Measurements from ENCODE around the gene GBP7.
A peak's percentile ranks its signal among the peaks of the same experiment; 100 is the strongest.
"Not testable (repeated sequence)": the region's sequence is repeated elsewhere in the genome, so short reads cannot be mapped to it uniquely, and the experiment has no call there.

GBP7 gene

GRCh38 chr1:89170170-89171066, 5.4 kb downstream of the GBP7 start:
- DNase-seq: no peak

GRCh38 chr1:89169166-89169565, 6.6 kb downstream of the GBP7 start:
- DNase-seq: no peak

GRCh38 chr1:89167590-89168230, 8.1 kb downstream of the GBP7 start:
- no peak for DNase-seq

- no peak for DNase-seq
Measured at GRCh38 chr1:89166705-89167104, 9.1 kb downstream of the GBP7 start.

- DNase-seq: no peak
Measured at GRCh38 chr1:89165811-89166210, 10.0 kb downstream of the GBP7 start.

GRCh38 chr1:89151047-89151446, 24.8 kb downstream of the GBP7 start:
- DNase-seq: no peak

GRCh38 chr1:89149976-89150375, 25.8 kb downstream of the GBP7 start:
- no peak for DNase-seq

- no peak for DNase-seq
Measured at GRCh38 chr1:89149229-89149628, 26.6 kb downstream of the GBP7 start.

- no peak for DNase-seq
Measured at GRCh38 chr1:89147678-89148658, 27.8 kb downstream of the GBP7 start.

- DNase-seq: no peak
Measured at GRCh38 chr1:89146721-89147120, 29.1 kb downstream of the GBP7 start.

- no peak for DNase-seq
Measured at GRCh38 chr1:89143484-89143883, 32.3 kb downstream of the GBP7 start.

GRCh38 chr1:89142160-89142559, 33.6 kb downstream of the GBP7 start:
- no peak for DNase-seq

GRCh38 chr1:89133747-89134146, 42.1 kb downstream of the GBP7 start:
- no peak for DNase-seq

GRCh38 chr1:89130716-89131115, 45.1 kb downstream of the GBP7 start:
- no peak for DNase-seq

- no peak for DNase-seq
Measured at GRCh38 chr1:89129911-89130310, 45.9 kb downstream of the GBP7 start.

- DNase-seq: not testable (repeated sequence)
Measured at GRCh38 chr1:89128003-89128458, 47.8 kb downstream of the GBP7 start.

- peak; percentile 56 to 72 (median 64) for DNase-seq
Measured at GRCh38 chr1:89126602-89127565, 48.9 kb downstream of the GBP7 start.

GRCh38 chr1:89125913-89126580, 49.8 kb downstream of the GBP7 start, which contains the start of gene GBP2:
Gene GBP2 (minus strand): TSS chr1:89126114. CDS start chr1:89121966, 4,148 bp downstream.
- DNase-seq: no peak

GRCh38 chr1:89125240-89125912, 50.4 kb downstream of the GBP7 start:
- no peak for DNase-seq

- DNase-seq: no peak
Measured at GRCh38 chr1:89121641-89122040, 54.2 kb downstream of the GBP7 start.

All from activated CD4-positive, CD25-positive, alpha-beta regulatory T cell (primary cell).